ENCODE measurements around the gene CFD.
A peak's percentile ranks its signal among the peaks of the same experiment; 100 is the strongest.
"Not testable (repeated sequence)": the region's sequence is repeated elsewhere in the genome, so short reads cannot be mapped to it uniquely, and the experiment has no call there.

The CFD gene

GRCh38 chr19:853614-854220 lies 5.7 kb upstream of the CFD start:
- not testable (repeated sequence) for DNase-seq

- no peak for DNase-seq
Observed at GRCh38 chr19:854549-854948, 4.9 kb upstream of the CFD start.

- DNase-seq = no peak
Observed at GRCh38 chr19:855142-855541, 4.3 kb upstream of the CFD start.

- DNase-seq = no peak
Observed at GRCh38 chr19:855566-856120, 3.8 kb upstream of the CFD start.

GRCh38 chr19:858284-858683 lies 1.2 kb upstream of the CFD start:
- no peak for DNase-seq

GRCh38 chr19:861141-861755 lies 1.8 kb downstream of the CFD start:
- DNase-seq = no peak

- DNase-seq = peak; percentile 63
Observed at GRCh38 chr19:861756-862580, 2.5 kb downstream of the CFD start.

- no peak for DNase-seq
Observed at GRCh38 chr19:862581-863314, 3.3 kb downstream of the CFD start.

- DNase-seq = no peak
Observed at GRCh38 chr19:863315-863620, 3.8 kb downstream of the CFD start.

GRCh38 chr19:866769-867300 lies 7.4 kb downstream of the CFD start:
- no peak for DNase-seq

GRCh38 chr19:867301-867793 lies 7.9 kb downstream of the CFD start:
- no peak for DNase-seq

GRCh38 chr19:867855-868457 lies 8.5 kb downstream of the CFD start:
- DNase-seq = no peak

GRCh38 chr19:868458-869244 lies 9.2 kb downstream of the CFD start:
- no peak for DNase-seq

- no peak for DNase-seq
Observed at GRCh38 chr19:869245-870177, 10.0 kb downstream of the CFD start.

- no peak for DNase-seq
Observed at GRCh38 chr19:870314-870713, 10.8 kb downstream of the CFD start.

GRCh38 chr19:870963-871401 lies 11.5 kb downstream of the CFD start:
- peak; percentile 80 for DNase-seq

GRCh38 chr19:871446-872265 lies 12.2 kb downstream of the CFD start:
- no peak for DNase-seq

- no peak for DNase-seq
Observed at GRCh38 chr19:872266-872951, 12.9 kb downstream of the CFD start.

- DNase-seq = no peak
Observed at GRCh38 chr19:873084-873483, 13.6 kb downstream of the CFD start.
